ENCODE data around the gene BFSP1.

BFSP1 gene

GRCh38 chr20:17525650-17526049 lies 5.5 kb downstream of the BFSP1 start:
- TF ChIP-seq CTCF (IDR thresholded peaks at IDR 0.05), result no peak

GRCh38 chr20:17525132-17525531 lies 6.0 kb downstream of the BFSP1 start:
- TF ChIP-seq CTCF (IDR thresholded peaks at IDR 0.05), result no peak

GRCh38 chr20:17524560-17524959 lies 6.6 kb downstream of the BFSP1 start:
- TF ChIP-seq CTCF (IDR thresholded peaks at IDR 0.05), result no peak

- TF ChIP-seq CTCF (IDR thresholded peaks at IDR 0.05), result no peak
Observed at GRCh38 chr20:17523326-17523725, 7.9 kb downstream of the BFSP1 start.

GRCh38 chr20:17522528-17522927 lies 8.7 kb downstream of the BFSP1 start:
- no peak for TF ChIP-seq CTCF (IDR thresholded peaks at IDR 0.05)

- TF ChIP-seq CTCF (IDR thresholded peaks at IDR 0.05), result no peak
Observed at GRCh38 chr20:17520583-17520982, 10.6 kb downstream of the BFSP1 start.

GRCh38 chr20:17519606-17520285 lies 11.4 kb downstream of the BFSP1 start:
- TF ChIP-seq CTCF (IDR thresholded peaks at IDR 0.05), result no peak
